ENCODE results near the gene SLIT3. TPM values are rescaled to one million over a fixed set of nuclear protein-coding genes. Genes with fewer than 3 reads are reported as not detected.

The SLIT3 gene
- total and polyA plus RNA-seq, 2 donors (not counting 3 experiments of a cell fraction or from before 2014, with no cell fraction given): 0.90 to 1.0 TPM

DNA sequence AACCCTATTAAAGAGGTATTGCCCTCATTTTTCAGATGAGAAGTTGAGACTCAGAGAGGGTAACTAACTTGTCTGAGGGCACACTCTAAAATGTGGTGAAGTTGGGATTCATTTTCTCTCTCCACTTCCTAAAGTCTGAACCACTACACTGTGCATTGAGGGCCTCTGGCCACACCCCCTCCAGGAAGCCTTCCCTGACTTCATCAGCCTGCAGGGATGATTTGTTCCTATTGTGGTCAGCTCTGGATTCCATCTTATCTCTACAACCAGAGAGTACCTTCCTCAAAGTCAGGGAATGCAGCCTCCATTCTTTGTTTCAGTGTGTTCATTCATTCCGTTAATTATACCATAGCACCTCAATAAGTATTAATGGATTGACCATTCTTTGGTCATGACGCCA is 365.8 kb downstream of the SLIT3 start:
- no TSS peak for BruUV-seq (replicated peaks)
- Histone ChIP-seq H3K27ac (ENCODE audit: insufficient read depth, low read depth, low read length) (no peak overlapping the region), H4K20me1 (replicated peaks; ENCODE audit: control insufficient read depth, extremely low read depth, insufficient read depth, low read length) (no peaks in the 10 kb centered on the region), H3K36me3 (ENCODE audit: control insufficient read depth in 2 of 2, extremely low read depth in 1 of 2, insufficient read depth in 2 of 2, low read length in 2 of 2) (no peaks in the 10 kb centered on the region), H3K4me2 (ENCODE audit: insufficient read depth, low read length) (no peak overlapping the region), H3K4me1 (ENCODE audit: control insufficient read depth, extremely low read depth, insufficient read depth, low read length) (no peaks in the 10 kb centered on the region), H3K4me3 (replicated peaks in 1 of 3; ENCODE audit: insufficient read depth in 1 of 3, low read depth in 1 of 3, low read length in 3 of 3) (no peak overlapping the region), H3K79me2 (ENCODE audit: control insufficient read depth, insufficient read depth, low read length) (no peaks in the 10 kb centered on the region), H3K9me1 (replicated peaks; ENCODE audit: control insufficient read depth, extremely low read depth, insufficient read depth, low read length) (no peaks in the 10 kb centered on the region), H3K9ac (replicated peaks; ENCODE audit: extremely low read depth, insufficient read depth, low read length) (no peak overlapping the region), H3K9me3 (replicated peaks; ENCODE audit: control insufficient read depth, insufficient read depth, low read length) (no peaks in the 10 kb centered on the region), H3K27me3 (ENCODE audit: control insufficient read depth in 2 of 2, insufficient read depth in 2 of 2, low read length in 2 of 2) (no peaks in the 10 kb centered on the region), H2AFZ (ENCODE audit: low read depth, low read length) (no peak overlapping the region)
- POLR2A ChIA-PET: no interaction called here
- TF ChIP-seq CTCF (IDR thresholded peaks at IDR 0.05; ENCODE audit: extremely low read depth in 1 of 2, insufficient read depth in 1 of 2, low read depth in 1 of 2, low read length in 2 of 2) (no peak), GATA2 (IDR thresholded peaks at IDR 0.05; ENCODE audit: insufficient read depth, insufficient read length, low read depth, low read length) (no peak), FOS (IDR thresholded peaks at IDR 0.05; ENCODE audit: borderline replicate concordance, insufficient read depth, low read length) (no peak), MYC (IDR thresholded peaks at IDR 0.05; ENCODE audit: low read depth, low read length) (no peak), JUN (IDR thresholded peaks at IDR 0.05; ENCODE audit: borderline replicate concordance, insufficient read depth, insufficient read length, low read depth) (no peak), POLR2A (IDR thresholded peaks at IDR 0.05; ENCODE audit: low read depth, low read length) (no peak), EZH2 (IDR thresholded peaks at IDR 0.05; ENCODE audit: borderline replicate concordance, low read depth, low read length, severe bottlenecking) (no peak), POLR2AphosphoS5 (IDR thresholded peaks at IDR 0.05; ENCODE audit: insufficient read depth, low read depth, low read length) (no peak)
- TF ChIP-seq, protein P1, sequence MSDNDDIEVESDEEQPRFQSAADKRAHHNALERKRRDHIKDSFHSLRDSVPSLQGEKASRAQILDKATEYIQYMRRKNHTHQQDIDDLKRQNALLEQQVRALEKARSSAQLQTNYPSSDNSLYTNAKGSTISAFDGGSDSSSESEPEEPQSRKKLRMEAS (IDR thresholded peaks at IDR 0.05; ENCODE audit: insufficient read depth, insufficient read length): no peak
- dilution Hi-C loops (cut with MboI; ENCODE audit: extremely low pct_ligation_motif_present, low sequenced_read_pairs): no loop called here
- DNase-seq (ENCODE audit: low read depth, low spot score) (no peak), FAIRE-seq (no peak)
- CTCF ChIA-PET: interaction anchor here (1.4 kb wide), 1 partner anchor 23 kb away, joined by 3 read pairs; no protein-coding TSS in a partner anchor
- intact Hi-C loops (cut with micrococcal nuclease): no loop called here
